Stimulated activated CD8-positive, alpha-beta memory T cell treated with anti-CD3 and anti-CD28 coated beads, Interleukin-7, amount 100 ng/mL, for 1 hour (primary cell): Measurements from ENCODE around the gene TAX1BP3.

Experiments
- DNase-seq, 2 donors: peaks; one replicate each; pipeline ENCODE4 v3.0.0-alpha.2; 2020; ENCODE audit warnings: low read depth in 2 of 2

TAX1BP3 gene

DNA sequence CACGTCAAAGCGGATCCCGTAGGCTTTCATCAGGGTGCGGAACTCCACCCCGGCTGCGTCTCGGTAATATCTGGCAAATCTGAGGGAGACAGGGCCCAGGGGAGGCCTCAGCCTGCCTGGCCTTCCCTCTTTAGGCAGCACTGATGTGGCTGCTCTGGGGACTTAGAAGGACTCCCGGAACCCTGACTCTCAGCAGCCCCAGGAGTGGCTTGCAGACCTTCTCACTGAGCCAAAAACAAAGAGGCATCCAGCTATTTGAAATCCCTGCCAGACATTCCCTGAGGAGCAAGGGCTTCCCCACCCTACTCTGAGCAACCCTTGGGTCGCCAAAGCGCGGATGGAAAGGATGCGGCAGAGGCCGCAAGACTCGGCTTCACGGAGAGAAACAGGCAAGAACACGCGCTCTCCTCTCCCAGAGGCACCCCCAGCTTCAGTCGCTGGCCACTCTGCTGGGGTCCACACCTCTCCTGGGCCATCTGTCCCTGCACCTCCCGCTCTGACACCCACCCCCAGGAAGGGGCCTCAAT is 19.7 kb upstream of the TAX1BP3 start:
- no peak for DNase-seq

DNA sequence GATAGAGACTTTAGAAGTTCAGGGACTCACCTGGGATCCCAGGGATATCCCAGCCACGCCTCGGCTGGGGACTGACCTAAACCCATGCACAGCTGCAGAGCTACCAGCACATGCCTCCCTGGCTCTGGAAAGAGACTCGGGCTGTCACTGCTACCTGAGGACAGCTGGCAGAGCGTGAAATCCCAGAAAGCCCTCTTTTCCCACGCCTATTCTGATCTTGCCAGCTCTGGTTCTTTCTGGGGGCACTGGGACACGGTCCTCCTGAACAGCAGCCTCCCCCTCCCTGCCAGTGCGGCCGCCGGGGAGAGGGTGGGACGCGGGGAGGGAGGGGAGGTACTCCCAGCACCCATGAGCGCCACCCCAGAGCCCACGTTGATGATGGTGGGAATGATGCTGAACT is 16.8 kb upstream of the TAX1BP3 start:
- DNase-seq, result no peak

DNA sequence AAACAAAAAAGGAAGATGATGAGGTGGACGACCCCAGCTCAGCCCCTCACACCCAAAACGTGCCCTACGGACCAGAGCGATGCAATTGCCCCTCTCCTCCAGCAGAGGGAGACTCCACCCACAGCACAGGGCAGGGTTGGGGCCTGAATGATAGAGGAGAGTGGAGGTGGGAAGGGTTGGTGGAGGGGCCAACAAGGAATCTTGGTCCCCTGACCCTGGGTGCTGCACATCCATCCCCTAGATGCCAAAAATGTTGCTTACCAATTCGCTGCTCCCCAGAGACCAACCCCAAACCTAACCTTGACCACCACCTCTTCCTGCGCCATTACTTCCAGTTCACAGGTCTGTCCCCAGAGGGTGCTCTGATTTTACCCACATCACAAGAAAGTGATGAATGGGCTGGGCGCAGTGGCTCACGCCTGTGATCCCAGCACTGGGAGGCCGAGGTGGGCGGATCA is 14.7 kb upstream of the TAX1BP3 start:
- DNase-seq, result no peak

DNA sequence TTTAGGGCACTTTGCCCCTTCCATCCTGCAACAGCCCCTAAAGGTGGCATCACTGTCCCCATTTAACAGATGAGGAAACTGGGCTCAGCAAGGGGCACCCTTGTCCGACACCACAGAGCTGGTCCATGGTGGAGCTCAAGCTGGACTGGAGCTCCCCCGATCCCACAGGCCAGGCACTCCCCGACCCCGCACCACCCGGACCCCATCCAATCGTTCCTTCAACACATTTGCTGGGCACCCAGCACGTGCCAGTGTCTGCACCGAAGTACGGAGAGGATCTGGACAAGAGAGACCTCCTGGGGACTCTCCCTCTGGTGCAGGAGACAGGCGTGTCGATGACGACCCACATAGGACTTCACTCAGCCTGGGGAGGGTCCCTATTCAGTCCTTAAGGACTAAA is 13.7 kb upstream of the TAX1BP3 start:
- DNase-seq, result no peak

GRCh38 chr17:3681565-3681964 is 13.2 kb upstream of the TAX1BP3 start:
- DNase-seq, result no peak

DNA sequence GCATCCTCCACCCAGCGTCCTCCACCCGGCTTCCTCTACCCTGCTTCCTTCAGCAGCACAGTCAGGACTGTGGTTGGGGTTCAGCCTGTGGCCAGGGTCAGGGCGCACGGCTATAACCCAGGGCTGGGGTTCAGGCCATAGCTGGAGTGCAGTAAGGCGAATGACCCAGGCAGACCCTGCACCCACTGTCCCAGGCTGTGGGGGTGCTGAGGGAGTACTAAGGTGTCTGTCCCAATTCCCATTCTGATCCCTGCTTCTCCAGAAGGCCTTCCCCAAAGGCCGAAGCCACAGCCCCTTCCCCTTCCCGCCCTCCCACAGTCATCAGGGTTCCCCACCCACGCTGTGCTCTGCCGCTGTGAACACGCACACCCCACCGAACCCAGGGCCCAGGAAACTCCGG is 12.7 kb upstream of the TAX1BP3 start:
- no peak for DNase-seq

DNA sequence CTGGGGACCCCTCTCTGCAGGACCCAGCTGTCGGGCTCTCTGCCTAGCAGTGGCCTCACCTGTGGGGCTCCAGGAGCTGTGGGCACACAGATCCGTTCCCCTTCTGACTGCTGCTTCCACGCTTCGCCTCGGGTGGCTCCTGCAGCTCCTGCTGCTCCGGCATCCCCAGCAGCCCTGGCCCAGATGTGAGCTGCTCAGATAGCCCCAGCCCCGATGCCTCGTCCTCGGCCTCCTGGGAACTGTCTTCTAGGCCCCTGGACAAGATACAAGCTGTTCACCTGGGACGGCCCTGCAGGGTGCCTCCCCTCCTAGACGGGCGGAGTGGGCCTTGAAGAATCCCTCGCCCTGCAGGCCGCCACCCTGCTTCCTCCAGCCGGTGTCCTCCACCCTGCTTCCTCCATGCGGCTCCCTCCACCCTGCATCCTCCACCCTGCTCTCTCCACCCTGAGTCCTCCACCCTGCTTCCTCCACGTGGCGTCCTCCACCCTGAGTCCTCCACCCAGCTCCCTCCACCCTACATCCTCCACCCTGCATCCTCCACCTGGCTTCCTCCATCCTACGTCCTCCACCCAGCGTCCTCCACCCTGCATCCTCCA is 11.3 kb upstream of the TAX1BP3 start:
- no peak for DNase-seq

GRCh38 chr17:3678821-3679530 is 10.6 kb upstream of the TAX1BP3 start:
- no peak for DNase-seq

- no peak for DNase-seq
Observed at GRCh38 chr17:3678095-3678820, 9.9 kb upstream of the TAX1BP3 start.

DNA sequence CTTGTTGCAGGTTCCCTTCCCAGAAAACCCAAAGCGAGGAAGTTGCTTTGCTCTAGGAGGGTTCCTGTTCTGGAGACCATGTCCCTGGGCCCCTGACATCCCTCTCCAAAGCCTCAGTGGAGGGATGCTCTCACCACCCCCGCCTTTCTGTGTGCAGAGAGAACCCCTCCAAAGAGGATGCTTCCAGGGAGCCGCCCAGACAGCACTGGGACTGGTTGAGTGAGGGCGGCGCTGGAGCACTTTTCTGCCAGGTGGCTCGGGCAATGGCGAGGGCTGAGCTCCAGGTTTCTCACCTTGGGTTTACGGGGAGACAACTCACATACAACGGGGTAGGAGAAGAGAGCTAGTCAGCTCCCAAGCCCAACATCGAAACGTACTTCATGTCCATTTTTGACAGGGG is 7.5 kb upstream of the TAX1BP3 start:
- DNase-seq, result no peak

GRCh38 chr17:3672571-3672970 is 4.2 kb upstream of the TAX1BP3 start:
- no peak for DNase-seq

- DNase-seq, result no peak
Observed at GRCh38 chr17:3669548-3669947, 1.2 kb upstream of the TAX1BP3 start.

- DNase-seq, result no peak
Observed at GRCh38 chr17:3669085-3669347, 638 bp upstream of the TAX1BP3 start.

- DNase-seq, result no peak
Observed at GRCh38 chr17:3667366-3668278, 756 bp downstream of the TAX1BP3 start.

DNA sequence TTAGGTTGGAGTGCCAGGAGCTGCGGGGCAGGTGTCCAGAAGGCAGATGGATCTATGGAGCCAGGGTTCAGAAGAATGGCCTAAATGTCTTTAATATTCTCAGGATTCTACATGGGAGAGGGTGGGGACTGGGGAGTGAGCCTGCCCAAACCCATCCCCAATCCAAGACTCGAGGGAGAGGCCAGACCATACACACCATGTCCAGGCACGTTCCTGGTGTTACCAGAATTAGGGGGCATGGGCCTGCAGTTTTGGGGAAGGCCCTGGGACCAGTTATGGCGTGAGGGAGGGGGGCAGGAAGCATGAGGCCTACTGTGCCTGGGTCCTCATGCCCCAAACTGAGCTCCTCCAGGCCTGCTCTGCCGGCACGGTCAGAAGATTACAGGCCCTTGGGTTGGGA is 1.9 kb downstream of the TAX1BP3 start:
- no peak for DNase-seq

DNA sequence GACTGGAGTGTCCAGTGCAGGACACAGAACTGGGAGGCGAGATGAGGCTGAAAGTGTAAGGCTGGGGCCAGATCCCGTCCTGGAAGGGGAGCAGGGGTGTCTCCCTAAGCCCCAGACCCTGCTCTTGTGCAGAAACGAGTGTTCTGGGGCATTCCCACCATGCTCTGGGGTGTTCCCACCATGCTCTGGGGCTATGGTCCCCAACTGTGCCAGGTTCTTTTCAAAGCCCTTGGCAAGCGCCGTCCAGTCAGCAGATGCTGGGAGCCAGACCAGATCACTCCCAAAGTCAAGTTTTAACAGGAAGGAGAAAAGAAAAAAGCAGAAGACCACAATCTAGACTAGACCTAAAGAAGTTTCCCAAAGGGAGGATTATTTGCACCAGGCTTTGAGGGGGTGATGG is 2.5 kb downstream of the TAX1BP3 start:
- DNase-seq, result no peak

DNA sequence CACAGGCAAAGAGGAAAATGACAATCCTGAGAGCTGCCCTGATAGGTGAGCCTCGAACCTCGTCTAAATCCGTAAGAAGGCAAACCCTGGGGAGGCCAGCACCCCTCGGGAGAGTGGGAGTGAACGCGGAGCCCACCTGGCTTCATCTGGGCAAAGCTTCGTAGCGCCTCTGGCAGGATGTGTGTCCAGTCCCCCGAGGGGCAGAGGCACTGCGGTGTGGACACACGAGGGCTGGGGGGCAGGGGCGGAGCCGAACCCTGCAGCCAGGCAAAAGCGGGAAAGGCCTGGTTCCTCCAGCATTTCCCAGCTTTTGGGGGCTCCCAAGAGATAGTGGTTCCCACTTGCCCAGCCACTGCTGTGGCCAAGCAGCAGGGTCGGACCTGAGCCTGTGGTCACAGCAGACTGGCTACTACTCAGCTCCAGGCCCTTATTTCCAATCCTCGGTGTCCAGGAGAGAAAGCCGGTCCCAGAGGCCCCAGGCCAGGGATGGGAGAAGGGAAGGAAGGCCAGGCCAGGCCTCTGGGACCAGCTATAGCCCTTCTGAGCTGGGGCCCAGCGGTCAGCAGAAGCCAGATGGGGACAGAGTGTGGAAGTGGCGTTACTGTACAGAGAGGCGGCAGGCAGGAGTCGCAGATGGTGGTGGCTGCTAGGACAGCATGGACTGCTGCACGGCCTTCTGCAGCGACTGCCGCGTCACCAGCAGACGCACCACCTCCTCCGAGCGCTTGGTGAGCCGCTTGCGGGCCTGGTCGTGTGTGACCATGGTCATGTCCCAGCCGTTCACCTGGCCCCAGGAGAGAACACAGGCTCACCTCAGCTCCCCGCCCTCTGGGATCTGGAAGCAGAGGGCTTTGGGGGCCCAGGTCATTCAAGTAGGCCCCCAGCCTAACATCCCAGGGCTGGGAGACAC is 5.0 kb downstream of the TAX1BP3 start:
- DNase-seq, result no peak

- no peak for DNase-seq
Observed at GRCh38 chr17:3660311-3660891, 8.0 kb downstream of the TAX1BP3 start.

DNA sequence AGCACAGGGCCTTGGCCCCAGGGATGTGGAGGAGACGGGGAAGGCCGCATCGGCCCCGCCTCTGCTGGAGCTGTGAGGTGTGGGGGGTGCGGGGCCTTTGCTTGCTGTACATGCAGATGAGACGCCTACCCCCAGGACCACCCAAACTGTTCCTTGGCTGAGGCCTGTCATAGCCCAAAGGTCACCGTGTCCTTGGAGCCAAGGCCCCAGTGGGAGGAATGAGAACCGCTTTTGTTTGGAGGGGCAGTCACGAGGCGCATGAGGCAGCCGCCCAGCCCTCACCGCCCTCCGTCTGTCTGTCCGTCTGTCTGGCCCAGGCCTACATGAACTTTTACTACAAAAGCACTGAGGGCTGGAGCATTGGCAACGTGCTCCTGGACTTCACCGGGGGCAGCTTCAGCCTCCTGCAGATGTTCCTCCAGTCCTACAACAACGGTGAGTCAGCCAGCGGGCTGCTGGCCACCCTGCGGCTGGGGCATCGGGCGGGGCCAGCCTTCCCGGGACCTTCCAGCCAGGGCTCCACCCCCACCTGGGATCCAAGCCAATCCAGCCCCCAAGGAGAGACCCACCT is 8.8 kb downstream of the TAX1BP3 start:
- DNase-seq, result no peak

DNA sequence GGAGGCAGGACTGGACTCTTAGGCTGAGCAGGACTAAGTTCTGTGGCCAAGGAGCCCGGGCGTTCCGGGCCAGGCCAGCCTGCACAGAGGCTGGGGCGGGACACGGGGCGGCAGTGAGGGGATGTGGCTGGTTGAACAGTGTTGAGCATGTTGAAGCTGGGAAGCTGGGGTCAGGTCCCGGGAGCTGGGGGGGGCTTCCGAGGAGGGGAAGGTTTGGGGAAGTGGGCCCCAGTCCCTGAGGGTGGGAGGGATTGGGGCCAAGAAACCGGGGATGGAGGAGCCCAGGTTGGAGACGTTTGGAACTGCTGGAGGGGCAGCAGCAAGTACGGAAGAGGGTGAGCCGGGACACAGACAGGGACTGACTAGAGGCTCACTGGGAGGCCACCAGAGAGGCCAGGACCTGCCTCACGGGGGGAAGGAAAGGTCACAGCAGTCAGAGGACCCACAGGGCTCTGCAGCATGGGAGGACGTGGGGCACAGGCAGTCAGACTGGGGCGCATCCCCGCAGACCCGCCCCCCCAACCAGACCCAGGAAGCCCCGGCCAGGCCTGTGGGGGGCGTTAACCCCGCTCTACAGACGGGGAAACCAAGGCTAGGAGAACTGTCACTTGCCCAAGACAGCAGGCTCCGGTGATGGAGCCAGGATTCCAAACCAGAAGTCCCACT is 9.5 kb downstream of the TAX1BP3 start:
- no peak for DNase-seq
